GM19240 (cell line): ENCODE measurements around the gene APBA1.

Experiments
- DNase-seq: peaks from one replicate; pipeline ENCODE4 v3.0.0; 2011; ENCODE audit warnings: low spot score; ENCODE audit not compliant: insufficient read length

The APBA1 gene

GRCh38 chr9:69476016-69476415 is 196.2 kb downstream of the APBA1 start:
- no peak for DNase-seq

- no peak for DNase-seq
These were observed 197.3 kb downstream of the APBA1 start for GRCh38 chr9:69474821-69475220.

GRCh38 chr9:69472101-69472620 is 200.0 kb downstream of the APBA1 start:
- no peak for DNase-seq

GRCh38 chr9:69471433-69471832 is 200.7 kb downstream of the APBA1 start:
- DNase-seq = no peak

- no peak for DNase-seq
These were observed 201.8 kb downstream of the APBA1 start for GRCh38 chr9:69470186-69470977.

GRCh38 chr9:69469136-69469535 is 203.0 kb downstream of the APBA1 start:
- no peak for DNase-seq

- no peak for DNase-seq
These were observed 203.8 kb downstream of the APBA1 start for GRCh38 chr9:69468380-69468779.

GRCh38 chr9:69466151-69466550 is 206.0 kb downstream of the APBA1 start:
- DNase-seq = no peak

GRCh38 chr9:69465473-69465872 is 206.7 kb downstream of the APBA1 start:
- DNase-seq = no peak

GRCh38 chr9:69463497-69464068 is 208.6 kb downstream of the APBA1 start:
- no peak for DNase-seq

- no peak for DNase-seq
These were observed 209.8 kb downstream of the APBA1 start for GRCh38 chr9:69462394-69462793.

GRCh38 chr9:69461103-69461887 is 210.9 kb downstream of the APBA1 start:
- DNase-seq = no peak

GRCh38 chr9:69460012-69460411 is 212.2 kb downstream of the APBA1 start:
- no peak for DNase-seq

GRCh38 chr9:69458176-69458575 is 214.0 kb downstream of the APBA1 start:
- no peak for DNase-seq

- DNase-seq = no peak
These were observed 216.0 kb downstream of the APBA1 start for GRCh38 chr9:69456201-69456600.

GRCh38 chr9:69455311-69455710 is 216.9 kb downstream of the APBA1 start:
- DNase-seq = no peak

GRCh38 chr9:69454321-69454720 is 217.8 kb downstream of the APBA1 start:
- no peak for DNase-seq

- DNase-seq = no peak
These were observed 218.4 kb downstream of the APBA1 start for GRCh38 chr9:69453746-69454145.

- no peak for DNase-seq
These were observed 219.9 kb downstream of the APBA1 start for GRCh38 chr9:69452110-69452782.

- DNase-seq = no peak
These were observed 225.7 kb downstream of the APBA1 start for GRCh38 chr9:69446496-69446895.

GRCh38 chr9:69445251-69445650 is 226.9 kb downstream of the APBA1 start:
- DNase-seq = no peak

- no peak for DNase-seq
These were observed 227.4 kb downstream of the APBA1 start for GRCh38 chr9:69444791-69445190.
